HL-60 (cell line): ENCODE data around the gene TAS2R13.

Experiments
- GABPA ChIP-seq: IDR thresholded peaks from 2 replicates; pipeline ENCODE4 v1.6.1; 2012; ENCODE audit warnings: low read depth
- TF ChIP-seq, protein P1 (sequence below): IDR thresholded peaks from one replicate; pipeline ENCODE4 v1.5.1; 2011; ENCODE audit warnings: low read length, control low read depth, inconsistent platforms; ENCODE audit not compliant: insufficient read depth

DNA sequence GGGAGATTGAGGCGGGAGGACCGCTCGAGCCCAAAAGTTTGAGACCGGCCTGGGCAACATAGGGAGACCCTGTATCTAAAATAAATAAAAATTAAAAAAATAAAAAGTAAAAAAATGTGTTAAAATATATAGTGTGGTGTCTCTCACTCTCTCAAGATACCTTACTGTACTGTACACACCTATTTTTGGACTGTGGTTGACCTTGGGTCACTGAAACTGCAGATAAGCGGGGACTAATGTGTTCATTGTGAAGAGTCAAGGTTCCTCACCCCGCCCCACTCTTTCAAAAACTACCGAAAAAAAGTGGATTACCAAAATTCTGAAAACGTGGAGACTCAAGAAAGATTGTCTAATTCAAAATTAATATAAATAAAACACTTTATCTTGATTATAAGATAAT is 1.0 kb upstream of the TAS2R13 start:
- TF ChIP-seq, protein P1, sequence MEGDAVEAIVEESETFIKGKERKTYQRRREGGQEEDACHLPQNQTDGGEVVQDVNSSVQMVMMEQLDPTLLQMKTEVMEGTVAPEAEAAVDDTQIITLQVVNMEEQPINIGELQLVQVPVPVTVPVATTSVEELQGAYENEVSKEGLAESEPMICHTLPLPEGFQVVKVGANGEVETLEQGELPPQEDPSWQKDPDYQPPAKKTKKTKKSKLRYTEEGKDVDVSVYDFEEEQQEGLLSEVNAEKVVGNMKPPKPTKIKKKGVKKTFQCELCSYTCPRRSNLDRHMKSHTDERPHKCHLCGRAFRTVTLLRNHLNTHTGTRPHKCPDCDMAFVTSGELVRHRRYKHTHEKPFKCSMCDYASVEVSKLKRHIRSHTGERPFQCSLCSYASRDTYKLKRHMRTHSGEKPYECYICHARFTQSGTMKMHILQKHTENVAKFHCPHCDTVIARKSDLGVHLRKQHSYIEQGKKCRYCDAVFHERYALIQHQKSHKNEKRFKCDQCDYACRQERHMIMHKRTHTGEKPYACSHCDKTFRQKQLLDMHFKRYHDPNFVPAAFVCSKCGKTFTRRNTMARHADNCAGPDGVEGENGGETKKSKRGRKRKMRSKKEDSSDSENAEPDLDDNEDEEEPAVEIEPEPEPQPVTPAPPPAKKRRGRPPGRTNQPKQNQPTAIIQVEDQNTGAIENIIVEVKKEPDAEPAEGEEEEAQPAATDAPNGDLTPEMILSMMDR, result no peak
- no peak for TF ChIP-seq GABPA
